ENCODE measurements around the gene OCA2.

OCA2 gene

GRCh38 chr15:27807335-27807734, 291.8 kb downstream of the OCA2 start:
- no peak for TF ChIP-seq YY1 (IDR thresholded peaks at IDR 0.05; ENCODE audit: low read depth)
- no peak for TF ChIP-seq TCF12 (IDR thresholded peaks at IDR 0.05; ENCODE audit: low read depth)

GRCh38 chr15:27806396-27806795, 292.7 kb downstream of the OCA2 start:
- TF ChIP-seq YY1 (IDR thresholded peaks at IDR 0.05; ENCODE audit: low read depth) (no peak), RAD21 (IDR thresholded peaks at IDR 0.05; ENCODE audit: low read depth) (no peak), TAF1 (IDR thresholded peaks at IDR 0.05; ENCODE audit: low read depth) (no peak), USF1 (IDR thresholded peaks at IDR 0.05) (no peak), NFIC (IDR thresholded peaks at IDR 0.05) (no peak), REST (IDR thresholded peaks at IDR 0.05; ENCODE audit: low read depth) (no peak), ZBTB7A (IDR thresholded peaks at IDR 0.05; ENCODE audit: low read depth) (no peak), CREB1 (IDR thresholded peaks at IDR 0.05; ENCODE audit: low read depth) (no peak), MAX (IDR thresholded peaks at IDR 0.05) (no peak), CEBPB (IDR thresholded peaks at IDR 0.05) (no peak), FOXM1 (IDR thresholded peaks at IDR 0.05; ENCODE audit: borderline replicate concordance, low read depth) (no peak), EGR1 (IDR thresholded peaks at IDR 0.05) (no peak), EP300 (IDR thresholded peaks at IDR 0.05; ENCODE audit: borderline replicate concordance) (no peak), TEAD4 (IDR thresholded peaks at IDR 0.05) (no peak), TCF12 (IDR thresholded peaks at IDR 0.05; ENCODE audit: low read depth) (no peak)

- TF ChIP-seq USF1 (IDR thresholded peaks at IDR 0.05): no peak
- no peak for TF ChIP-seq TAF1 (IDR thresholded peaks at IDR 0.05; ENCODE audit: low read depth)
- no peak for TF ChIP-seq REST (IDR thresholded peaks at IDR 0.05; ENCODE audit: low read depth)
- no peak for TF ChIP-seq NFIC (IDR thresholded peaks at IDR 0.05)
- no peak for TF ChIP-seq FOXM1 (IDR thresholded peaks at IDR 0.05; ENCODE audit: borderline replicate concordance, low read depth)
- no peak for TF ChIP-seq EP300 (IDR thresholded peaks at IDR 0.05; ENCODE audit: borderline replicate concordance)
- no peak for TF ChIP-seq CEBPB (IDR thresholded peaks at IDR 0.05)
- TF ChIP-seq MAX (IDR thresholded peaks at IDR 0.05): no peak
- no peak for TF ChIP-seq CREB1 (IDR thresholded peaks at IDR 0.05; ENCODE audit: low read depth)
- TF ChIP-seq YY1 (IDR thresholded peaks at IDR 0.05; ENCODE audit: low read depth): no peak
- TF ChIP-seq TEAD4 (IDR thresholded peaks at IDR 0.05): no peak
- TF ChIP-seq EGR1 (IDR thresholded peaks at IDR 0.05): no peak
- TF ChIP-seq TCF12 (IDR thresholded peaks at IDR 0.05; ENCODE audit: low read depth): no peak
- TF ChIP-seq RAD21 (IDR thresholded peaks at IDR 0.05; ENCODE audit: low read depth): no peak
- no peak for TF ChIP-seq ZBTB7A (IDR thresholded peaks at IDR 0.05; ENCODE audit: low read depth)
Measured at GRCh38 chr15:27805261-27806220, 293.6 kb downstream of the OCA2 start.

GRCh38 chr15:27804569-27805260, 294.4 kb downstream of the OCA2 start:
- TF ChIP-seq YY1 (IDR thresholded peaks at IDR 0.05; ENCODE audit: low read depth) (no peak), TAF1 (IDR thresholded peaks at IDR 0.05; ENCODE audit: low read depth) (no peak), USF1 (IDR thresholded peaks at IDR 0.05) (no peak), CEBPB (IDR thresholded peaks at IDR 0.05) (no peak), TCF12 (IDR thresholded peaks at IDR 0.05; ENCODE audit: low read depth) (no peak), CREB1 (IDR thresholded peaks at IDR 0.05; ENCODE audit: low read depth) (no peak), EP300 (IDR thresholded peaks at IDR 0.05; ENCODE audit: borderline replicate concordance) (no peak)

- TF ChIP-seq USF1 (IDR thresholded peaks at IDR 0.05) (no peak), MAX (IDR thresholded peaks at IDR 0.05) (no peak)
Measured at GRCh38 chr15:27798807-27799206, 300.3 kb downstream of the OCA2 start.
